ENCODE measurements around the gene SMARCAL1. TPM values are rescaled to one million over a fixed set of nuclear protein-coding genes. Genes with fewer than 3 reads are reported as not detected.

The SMARCAL1 gene
- total RNA-seq, 1 donor from 2014 or later = 23.5 TPM

DNA sequence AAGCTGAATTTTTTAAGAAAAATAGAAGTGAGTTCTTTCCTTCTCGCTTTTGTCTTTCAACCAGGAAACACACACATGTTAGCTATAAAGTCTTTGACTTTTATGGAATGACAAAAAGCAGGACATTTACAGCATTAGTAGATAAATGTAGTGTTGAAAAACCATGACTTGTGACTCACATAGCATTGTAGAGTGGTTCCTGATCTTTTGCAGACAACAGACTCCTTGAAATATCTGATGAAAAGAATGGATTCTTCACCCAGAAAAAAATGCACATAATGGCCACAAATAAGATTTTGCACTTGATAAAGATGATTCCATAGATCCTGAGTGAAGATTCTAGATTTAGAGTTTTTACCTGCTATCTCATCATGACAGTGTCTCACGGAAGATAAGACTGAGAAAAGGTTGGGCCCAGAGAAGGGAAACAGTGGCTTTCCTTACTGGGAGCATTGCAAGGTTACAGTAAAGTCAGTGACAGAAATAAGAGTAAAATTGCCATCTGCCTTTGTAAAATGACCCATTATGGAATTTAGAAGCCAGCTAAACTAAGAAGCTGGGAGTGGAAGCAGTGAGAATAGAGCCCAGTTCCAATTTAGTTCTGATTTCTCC is 14.0 kb downstream of the SMARCAL1 start:
- H3K4me3 ChIP-seq (ENCODE audit: low read depth, low read length) = no peak overlapping the region
- TF ChIP-seq CTCF (conservative IDR thresholded peaks at IDR 0.05; ENCODE audit: low read depth, low read length) = no peak
- DNase-seq (ENCODE audit: low read depth) = no peak

DNA sequence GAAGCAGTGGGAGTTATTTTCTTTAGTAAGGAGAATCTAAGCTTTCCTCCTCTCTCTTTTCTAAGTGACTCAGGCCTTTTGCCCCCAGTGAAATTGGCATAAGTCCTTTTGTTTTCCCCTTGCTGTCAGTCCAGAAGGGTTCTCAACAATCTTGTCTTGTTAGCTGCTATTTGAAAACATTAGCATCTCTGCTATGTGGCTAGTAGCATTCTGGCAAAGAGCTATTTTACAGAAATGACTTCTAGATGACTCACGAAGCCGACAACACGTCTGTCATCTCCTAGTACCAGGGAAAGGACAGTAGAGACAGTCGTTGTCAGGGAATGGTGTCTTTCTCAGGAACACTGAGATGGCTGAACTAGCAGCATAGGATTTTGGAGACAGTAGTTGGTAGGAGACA is 14.7 kb downstream of the SMARCAL1 start:
- H3K4me3 ChIP-seq (ENCODE audit: low read depth, low read length) = no peak overlapping the region
- no peak for DNase-seq (ENCODE audit: low read depth)
- TF ChIP-seq CTCF (conservative IDR thresholded peaks at IDR 0.05; ENCODE audit: low read depth, low read length) = no peak

- TF ChIP-seq CTCF (conservative IDR thresholded peaks at IDR 0.05; ENCODE audit: low read depth, low read length) = no peak
- H3K4me3 ChIP-seq (ENCODE audit: low read depth, low read length) = no peak overlapping the region
- DNase-seq (ENCODE audit: low read depth) = no peak
Measured at GRCh38 chr2:216428618-216429350, 16.5 kb downstream of the SMARCAL1 start.

DNA sequence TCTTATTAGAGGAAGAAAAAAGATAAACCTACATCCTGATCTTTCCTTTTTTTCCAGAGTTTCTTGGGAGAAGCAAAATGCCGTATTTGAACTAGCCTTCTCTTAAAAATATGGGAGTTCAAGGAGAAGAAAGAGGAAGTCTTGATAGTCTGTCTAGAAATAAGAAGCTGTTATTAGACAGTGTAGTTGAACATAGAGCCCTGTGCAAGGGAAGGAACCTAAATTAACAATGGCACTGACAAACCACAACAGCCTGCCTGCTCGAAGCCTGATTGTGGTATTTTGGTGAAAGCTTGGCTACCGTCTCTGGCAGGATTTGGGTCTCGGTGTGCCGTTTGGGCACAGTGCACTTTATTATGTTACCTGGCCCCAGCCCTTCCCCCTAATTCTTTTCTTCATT is 17.1 kb downstream of the SMARCAL1 start:
- H3K4me3 ChIP-seq (ENCODE audit: low read depth, low read length) = no peak overlapping the region
- TF ChIP-seq CTCF (conservative IDR thresholded peaks at IDR 0.05; ENCODE audit: low read depth, low read length) = no peak
- no peak for DNase-seq (ENCODE audit: low read depth)

DNA sequence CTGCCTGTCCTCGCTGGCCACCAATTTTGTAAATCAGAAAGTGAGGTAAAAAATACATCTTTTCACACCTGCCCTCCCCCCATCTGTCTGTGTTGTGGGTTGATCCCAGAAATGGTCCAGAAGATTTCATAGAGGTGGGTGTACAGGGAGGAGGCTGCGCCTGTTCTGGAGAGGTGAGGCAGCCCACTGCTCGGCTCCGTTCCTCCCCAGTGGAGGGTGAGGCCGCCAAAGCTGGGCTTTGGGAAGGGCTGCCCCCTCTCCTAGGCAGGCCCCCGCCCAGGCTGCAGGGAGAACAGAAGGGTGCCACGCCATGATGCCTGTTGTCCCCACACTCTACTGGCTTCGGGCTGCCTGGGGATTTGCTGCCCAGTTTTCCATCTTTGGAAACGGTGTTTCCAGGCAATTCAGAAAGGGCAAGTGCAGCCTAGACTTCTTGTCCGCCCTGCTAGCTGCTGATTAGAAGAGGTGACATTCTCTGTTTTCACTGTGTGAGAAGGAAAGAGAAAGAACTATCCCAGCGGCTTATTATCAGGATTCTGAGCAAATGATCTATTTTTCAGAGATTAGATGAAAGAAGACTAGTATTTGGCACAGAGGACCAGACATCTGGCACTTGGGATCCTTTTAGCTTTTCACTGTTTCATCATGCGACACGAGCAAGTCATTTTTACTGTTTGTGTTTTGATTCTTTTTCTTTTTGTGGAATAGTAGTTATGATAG is 18.7 kb downstream of the SMARCAL1 start:
- no peak for TF ChIP-seq CTCF (conservative IDR thresholded peaks at IDR 0.05; ENCODE audit: low read depth, low read length)
- DNase-seq (ENCODE audit: low read depth) = no peak
- no peak overlapping the region for H3K4me3 ChIP-seq (ENCODE audit: low read depth, low read length)

- H3K4me3 ChIP-seq (ENCODE audit: low read depth, low read length) = no peak overlapping the region
- no peak for TF ChIP-seq CTCF (conservative IDR thresholded peaks at IDR 0.05; ENCODE audit: low read depth, low read length)
- DNase-seq (ENCODE audit: low read depth) = no peak
Measured at GRCh38 chr2:216431531-216431856, 19.2 kb downstream of the SMARCAL1 start.
